ENCODE results near the gene LRMDA.
"Not testable (repeated sequence)": the region's sequence is repeated elsewhere in the genome, so short reads cannot be mapped to it uniquely, and the experiment has no call there.

The LRMDA gene

DNA sequence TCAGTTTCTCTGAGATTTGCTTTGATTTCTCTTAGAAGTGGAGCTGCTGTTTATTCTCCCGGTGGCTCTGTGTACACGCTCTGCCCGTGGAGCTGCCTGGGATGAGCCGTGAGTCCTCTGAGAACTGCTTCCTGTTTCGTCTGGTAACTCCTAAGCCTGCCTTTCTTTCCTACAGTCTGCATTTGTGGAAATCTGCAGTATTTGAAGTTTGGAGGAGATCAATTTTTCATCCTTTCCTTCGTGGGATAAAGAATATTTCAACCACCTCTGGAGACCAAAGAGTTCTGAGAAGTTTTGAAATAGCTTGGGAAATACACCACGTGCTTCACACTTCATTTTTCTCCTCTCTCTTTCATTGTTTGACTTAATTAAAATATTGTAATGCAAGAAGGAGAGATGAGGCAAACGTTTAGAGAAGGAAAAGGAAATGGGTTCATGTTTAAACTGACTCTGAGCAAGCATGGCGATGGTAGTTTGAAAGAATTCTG is 311.9 kb downstream of the LRMDA start:
- no peak for DNase-seq (ENCODE audit: low read depth in 2 of 2)

DNA sequence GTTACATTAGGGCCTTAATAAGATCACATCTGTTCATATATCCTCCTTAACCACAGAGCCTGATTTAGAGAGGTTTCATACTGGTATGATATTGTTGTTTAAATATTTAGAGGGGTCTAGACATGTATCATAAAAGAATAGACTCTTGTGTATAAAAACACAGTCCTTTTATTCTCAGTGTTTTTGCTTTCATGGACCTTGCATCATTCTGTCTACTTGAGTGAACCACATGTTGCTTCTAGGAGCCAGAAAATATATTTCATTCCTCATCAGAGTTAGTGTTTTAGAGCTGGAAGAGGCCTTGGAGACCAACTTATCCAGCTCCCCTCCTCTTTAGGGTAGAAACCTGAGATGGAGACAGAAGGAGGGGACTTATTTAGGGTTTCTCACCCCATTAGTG is 312.8 kb downstream of the LRMDA start:
- DNase-seq (ENCODE audit: low read depth in 2 of 2), result no peak

DNA sequence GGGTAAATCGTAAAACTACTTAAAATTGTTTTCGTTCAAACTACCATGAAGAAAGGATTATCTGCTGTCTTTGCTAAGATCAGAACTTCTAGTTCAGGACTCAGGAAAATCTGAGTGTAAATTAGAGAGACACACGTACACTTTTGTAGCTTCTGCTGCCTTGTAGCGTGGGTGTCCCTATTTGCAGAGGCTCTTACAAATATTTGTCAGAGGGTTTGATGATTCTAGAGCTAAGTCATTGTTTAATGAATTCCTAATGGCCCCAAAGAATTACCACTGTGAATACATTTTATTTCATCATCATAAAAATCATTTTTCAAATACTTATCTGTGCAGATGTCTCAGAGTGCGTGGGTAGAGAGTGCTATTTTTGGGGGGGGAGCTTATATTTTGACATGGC is 314.9 kb downstream of the LRMDA start:
- DNase-seq (ENCODE audit: low read depth in 2 of 2), result no peak

DNA sequence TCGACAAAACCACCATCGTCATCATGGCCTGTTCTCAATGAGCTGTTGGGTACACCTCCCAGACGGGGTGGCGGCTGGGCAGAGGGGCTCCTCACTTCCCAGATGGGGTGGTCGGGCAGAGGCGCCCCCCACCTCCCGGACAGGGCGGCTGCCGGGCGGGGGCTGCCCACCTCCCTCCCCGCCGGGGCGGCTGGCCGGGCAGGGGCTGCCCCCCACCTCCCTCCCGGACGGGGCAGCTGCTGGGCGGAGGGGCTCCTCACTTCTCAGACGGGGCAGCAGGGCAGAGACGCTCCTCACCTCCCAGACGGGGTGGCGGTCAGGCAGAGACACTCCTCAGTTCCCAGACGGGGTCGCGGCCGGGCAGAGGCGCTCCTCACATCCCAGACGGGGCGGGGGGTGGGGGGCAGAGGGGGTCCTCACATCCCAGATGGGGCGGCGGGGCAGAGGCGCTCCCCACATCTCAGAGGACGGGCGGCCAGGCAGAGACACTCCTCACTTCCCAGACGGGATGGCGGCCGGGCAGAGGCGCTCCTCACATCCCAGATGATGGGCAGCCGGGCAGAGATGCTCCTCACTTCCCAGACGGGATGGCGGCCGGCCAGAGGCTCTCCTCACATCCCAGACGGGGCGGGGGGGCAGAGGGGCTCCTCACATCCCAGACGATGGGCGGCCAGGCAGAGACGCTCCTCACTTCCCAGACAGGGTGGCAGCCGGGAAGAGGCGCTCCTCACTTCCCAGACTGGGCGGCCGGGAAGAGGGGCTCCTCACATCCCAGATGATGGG is 318.9 kb downstream of the LRMDA start:
- not testable (repeated sequence) for DNase-seq (ENCODE audit: low read depth in 2 of 2)

DNA sequence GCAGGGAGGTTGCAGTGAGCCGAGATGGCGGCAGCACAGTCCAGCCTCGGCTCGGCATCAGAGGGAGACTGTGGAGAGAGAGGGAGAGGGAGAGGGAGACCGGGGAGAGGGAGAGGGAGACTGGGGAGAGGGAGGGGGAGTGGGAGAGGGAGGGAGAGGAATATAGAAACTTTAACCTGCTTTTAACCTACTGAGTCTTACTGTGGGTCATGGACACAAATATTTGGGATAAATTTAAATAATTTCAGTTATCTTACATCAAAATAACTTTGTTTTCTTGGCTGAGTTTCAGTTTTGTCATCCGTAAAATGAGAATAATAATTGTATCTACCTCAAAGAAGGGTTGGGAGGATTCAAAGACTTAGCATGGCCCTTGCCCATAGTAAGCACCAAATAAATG is 319.8 kb downstream of the LRMDA start:
- DNase-seq (ENCODE audit: low read depth in 2 of 2), result no peak

DNA sequence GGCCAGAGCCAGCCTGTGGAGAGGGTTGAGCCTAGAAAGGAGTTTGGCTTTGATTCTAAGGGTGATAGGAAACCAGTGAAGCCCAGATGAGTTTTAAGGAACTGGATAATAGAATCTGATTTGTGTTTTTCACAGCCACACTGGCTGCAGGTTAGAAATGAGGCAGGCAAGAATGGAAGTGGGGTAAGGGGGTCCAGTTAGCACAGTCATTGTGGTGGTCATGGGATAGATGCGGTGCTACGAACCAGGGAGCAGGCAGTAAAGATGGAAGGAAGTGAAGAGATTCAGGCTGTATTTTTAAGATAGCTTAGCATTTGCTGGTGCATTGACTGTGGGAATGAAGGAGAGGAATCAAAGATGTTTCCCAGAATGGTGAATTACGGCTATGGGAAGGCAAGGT is 322.2 kb downstream of the LRMDA start:
- no peak for DNase-seq (ENCODE audit: low read depth in 2 of 2)

DNA sequence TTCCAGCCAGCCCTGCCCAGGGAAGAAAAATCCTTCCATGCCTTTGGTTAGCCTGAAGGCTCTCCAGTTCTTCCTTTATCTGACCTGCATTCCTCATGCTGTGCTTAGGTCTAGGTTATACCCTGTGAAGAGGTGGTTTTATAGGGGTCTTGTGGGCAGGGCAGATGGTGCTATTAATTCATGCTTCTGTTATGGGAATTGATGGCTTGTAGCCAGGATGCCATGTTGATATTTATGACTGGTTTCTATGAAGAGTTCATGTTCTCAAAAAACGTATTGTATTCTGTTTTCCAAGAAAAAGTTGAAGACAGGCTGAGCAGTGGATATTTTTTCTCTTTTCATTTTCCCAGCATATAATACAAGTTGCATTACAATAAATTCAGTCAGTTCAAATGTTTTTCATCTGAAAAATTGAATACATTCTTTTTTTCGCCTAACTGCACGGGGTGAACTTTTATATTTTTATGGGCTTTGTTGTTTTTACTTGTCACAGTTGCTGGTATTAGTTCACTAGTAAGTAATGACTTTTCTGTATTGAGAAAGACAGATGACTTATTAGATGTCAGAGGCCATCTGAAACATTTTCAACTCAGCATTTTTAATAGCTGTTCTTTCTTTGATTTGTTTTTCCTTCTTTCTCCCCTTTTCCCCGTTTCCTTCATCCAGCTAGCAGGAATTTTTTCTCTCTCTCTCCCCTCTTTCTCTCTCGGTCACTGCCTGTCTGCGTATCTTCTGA is 322.8 kb downstream of the LRMDA start:
- DNase-seq (ENCODE audit: low read depth in 2 of 2), result no peak

DNA sequence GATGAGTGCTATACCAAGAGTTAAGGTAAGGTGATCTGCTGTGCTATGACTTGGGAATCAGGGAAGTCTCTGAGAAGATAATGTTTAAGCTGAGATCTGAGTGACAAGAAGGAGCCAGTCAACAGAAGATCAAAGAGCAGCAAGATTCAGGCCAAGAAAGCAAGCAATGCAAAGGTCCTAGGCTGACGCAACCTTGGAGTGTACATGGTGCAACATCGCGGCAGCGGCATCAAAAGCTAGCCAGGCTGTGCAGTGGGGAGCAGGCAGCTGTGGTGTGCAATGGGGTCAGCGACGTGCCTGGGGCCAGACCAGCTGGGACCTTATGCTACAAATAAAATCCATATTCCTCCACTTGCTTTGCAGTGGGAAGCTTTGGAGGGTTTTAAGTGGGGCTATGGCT is 324.1 kb downstream of the LRMDA start:
- DNase-seq (ENCODE audit: low read depth in 2 of 2), result no peak

DNA sequence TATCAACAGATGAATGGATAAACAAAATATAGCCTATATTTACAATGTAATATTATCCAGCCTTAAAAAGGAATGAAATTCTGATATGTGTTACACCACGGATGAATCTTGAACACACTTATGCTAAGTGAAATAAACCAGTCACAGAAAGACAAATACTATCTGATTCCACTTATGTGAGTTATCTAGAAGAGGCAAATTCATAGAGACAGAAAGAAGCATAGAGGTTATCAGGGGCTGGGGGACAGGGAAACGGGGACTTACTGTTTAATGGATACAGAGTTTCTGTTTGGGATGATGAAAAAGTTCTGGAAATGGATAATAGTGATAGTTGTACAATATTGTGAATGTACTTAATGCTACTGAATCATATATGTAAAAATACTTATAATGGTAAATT is 329.9 kb downstream of the LRMDA start:
- DNase-seq (ENCODE audit: low read depth in 2 of 2), result no peak

DNA sequence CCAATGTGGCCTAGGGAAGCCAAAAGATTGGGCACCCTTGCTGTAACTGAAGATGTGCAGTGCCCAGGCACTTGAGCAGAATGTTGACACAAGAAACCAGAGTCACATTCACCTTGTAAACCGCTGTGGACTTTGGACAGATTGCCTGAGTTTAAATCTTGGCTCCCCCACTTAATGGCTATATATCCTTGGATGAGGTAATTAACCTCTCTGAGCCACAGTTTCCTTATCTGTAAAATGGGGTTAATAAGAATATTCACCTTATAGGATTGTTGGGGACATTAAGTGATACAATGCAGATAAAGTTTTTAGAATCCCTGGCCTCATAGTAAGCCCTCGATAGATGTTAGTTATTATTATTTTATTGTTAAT is 331.0 kb downstream of the LRMDA start:
- no peak for DNase-seq (ENCODE audit: low read depth in 2 of 2)

DNA sequence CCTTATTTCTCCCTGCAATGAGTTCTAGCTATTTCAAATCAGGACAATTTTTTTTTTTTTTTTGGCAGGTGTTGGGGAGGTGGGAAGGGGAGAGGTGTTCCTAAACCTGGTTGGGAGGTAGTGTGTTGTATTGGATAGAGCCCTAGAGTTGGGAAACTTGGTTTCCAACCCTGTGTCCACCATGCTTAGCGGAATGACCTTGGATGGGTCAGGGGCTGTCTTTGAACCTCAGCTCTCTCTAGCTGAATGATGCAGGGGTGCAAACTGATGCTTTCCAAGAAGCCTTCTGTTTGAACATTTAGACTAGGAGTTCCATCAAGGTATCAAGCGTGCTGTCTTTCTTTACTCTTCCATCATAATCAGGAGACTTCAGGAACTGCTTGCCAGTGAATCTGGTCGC is 332.2 kb downstream of the LRMDA start:
- DNase-seq (ENCODE audit: low read depth in 2 of 2), result no peak

DNA sequence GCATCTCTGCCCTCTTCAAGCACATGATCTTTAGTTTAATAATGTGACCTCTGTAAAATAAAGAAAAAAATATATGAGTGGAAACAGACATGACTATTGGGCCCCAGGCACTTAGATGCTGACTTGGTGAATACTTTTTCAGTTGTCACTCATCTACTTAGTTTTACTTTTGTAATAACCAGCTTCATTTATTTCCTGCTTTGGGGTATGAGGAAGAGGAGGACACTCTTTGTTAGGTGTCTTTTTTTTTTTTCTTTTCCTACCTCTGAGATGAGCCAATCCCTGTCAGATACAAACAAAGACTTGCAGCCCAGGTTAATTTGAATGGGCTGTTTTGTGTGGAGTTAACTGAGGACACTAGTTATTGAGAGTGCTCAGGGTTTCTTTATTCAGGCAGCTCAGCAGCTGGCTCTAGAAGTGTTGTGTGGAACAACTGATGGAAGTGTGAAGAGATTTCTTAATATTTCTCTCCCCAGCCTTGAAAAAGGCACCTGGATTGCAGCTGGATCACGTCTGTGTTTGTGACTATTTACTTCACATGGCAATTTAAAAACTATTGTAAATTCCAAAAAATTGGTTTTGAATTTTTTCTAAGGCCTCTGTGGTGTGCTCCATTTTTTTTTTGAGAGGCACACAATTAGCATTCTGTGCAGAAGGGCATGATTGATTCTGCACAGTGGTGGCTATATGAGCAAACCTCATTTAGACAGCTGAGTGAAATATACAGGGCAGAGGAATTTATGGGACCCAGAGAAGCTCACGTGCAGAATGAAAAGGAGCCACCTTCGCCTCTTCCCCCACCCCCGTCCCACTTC is 333.8 kb downstream of the LRMDA start:
- no peak for DNase-seq (ENCODE audit: low read depth in 2 of 2)

DNA sequence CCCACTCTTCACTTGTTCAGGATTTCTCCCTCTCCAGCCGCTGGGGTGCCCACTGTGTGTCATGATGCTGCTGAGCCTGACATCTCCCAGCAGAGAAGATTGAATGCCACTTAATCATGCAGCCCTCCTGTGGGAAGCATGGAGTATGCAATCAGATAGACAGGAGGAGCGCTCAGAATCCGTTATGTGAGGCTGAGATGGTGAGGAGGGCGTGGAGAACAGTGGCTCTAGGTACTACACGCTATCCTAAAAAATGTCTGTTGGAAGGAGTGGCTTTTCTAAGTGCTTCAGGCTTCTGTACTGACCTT is 334.3 kb downstream of the LRMDA start:
- DNase-seq (ENCODE audit: low read depth in 2 of 2), result no peak

DNA sequence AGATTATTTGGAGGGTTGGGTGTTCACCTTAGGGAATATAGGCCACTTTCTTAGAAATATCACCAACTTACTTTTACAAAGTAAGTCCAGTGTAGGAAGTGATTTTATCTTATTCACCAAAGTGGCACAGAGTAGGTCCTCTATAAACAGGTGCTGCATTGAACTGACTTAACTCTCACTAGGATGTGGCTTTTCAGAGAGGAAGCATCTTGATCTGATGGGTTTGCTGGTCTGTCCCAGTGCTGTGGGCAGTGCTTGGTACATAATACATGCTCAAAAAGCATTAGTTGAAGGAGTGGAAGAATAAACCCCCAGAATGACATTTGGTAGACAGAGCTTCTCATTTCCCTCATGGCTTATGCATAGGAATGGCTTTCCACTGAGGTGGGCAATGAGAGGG is 334.7 kb downstream of the LRMDA start:
- no peak for DNase-seq (ENCODE audit: low read depth in 2 of 2)

DNA sequence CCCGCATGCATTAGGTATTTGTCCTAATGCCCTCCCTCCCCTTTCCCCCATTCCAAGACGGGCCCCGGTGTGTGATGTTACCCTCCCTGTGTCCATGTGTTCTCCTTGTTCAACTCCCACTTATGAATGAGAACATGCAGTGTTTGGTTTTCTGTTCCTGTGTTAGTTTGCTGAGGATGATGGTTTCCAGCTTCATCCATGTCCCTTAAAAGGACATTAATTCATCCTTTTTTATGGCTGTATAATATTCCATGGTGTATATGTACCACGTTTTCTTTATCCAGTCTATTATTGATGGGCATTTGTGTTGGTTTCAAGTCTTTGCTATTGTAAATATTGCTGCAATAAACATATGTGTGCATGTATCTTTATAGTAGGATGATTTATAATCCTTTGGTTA is 335.3 kb downstream of the LRMDA start:
- DNase-seq (ENCODE audit: low read depth in 2 of 2), result not testable (repeated sequence)

DNA sequence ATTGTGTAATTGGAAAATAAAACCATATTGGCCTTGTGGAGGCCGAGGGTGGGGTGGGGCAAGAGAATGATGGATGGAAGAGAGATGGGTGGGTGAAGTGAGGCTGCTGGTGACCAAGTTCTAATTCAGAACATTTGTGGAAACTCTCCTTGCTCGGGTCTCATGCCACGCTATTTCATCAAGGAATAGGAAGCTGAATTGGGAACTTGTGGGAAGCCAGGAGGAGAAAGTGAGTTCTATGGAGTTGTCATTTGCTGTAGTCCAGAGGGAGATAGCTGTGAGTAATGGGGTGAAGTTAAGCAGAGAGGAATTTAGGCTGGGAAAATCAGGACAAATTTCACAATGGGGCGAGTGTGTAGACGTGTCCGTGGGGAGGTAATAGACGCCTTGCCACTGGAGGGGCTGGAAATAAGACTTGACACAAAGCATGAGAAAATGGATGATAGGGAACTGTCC is 339.2 kb downstream of the LRMDA start:
- DNase-seq (ENCODE audit: low read depth in 2 of 2), result no peak

DNA sequence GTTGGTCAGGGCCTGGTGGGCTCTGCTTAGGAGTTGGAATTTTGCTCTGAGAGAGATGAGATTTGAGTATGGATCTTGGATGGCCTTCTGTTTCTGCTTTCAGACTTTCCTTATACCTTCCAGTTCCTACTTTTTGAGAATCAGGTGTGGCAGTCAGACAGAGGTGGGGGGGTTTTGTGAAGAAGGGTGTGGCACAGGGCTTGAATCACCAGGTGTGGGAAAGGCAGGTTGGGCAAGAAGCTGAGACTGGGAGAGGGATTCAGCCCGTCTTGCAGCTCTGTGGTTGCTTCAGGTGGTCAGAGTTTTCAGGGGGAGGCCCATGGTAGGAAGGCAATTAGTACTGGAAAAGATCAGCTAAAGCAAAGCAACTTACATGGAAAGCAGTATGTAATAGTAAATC is 340.2 kb downstream of the LRMDA start:
- DNase-seq (ENCODE audit: low read depth in 2 of 2), result no peak

DNA sequence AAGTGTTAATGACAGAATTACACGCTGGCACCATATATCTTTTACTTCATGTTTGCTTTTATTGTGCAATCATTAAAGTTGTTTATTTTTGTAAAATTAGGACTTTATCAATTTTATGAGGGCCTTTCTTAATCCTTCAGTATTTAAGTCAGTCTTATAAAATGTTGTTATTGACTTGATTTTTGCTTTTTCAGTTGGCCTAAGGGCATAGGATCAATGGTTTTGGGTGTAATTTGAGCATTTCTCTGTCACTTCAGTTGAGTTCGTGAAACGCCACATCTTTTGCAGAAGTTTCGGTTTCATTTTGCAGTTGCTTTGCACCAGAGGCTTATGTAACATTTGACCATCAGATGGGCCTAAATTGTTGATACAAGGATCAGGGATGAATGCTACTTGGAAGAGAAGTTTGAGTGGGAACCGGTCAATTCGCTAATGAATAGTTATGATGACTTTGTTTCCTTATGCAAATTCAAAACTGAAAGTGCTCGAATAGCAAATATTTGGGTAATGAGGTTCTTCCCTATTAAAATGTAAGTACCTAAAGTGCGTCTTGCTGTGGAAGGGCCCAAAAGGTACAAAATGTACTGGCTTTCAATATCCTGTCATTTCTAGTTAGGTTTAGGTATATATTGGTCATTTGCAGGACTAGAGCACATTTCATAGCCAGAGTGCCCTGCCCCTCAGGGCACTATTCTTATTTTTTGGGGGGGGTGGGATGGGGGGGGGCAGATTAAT is 340.9 kb downstream of the LRMDA start:
- no peak for DNase-seq (ENCODE audit: low read depth in 2 of 2)

DNA sequence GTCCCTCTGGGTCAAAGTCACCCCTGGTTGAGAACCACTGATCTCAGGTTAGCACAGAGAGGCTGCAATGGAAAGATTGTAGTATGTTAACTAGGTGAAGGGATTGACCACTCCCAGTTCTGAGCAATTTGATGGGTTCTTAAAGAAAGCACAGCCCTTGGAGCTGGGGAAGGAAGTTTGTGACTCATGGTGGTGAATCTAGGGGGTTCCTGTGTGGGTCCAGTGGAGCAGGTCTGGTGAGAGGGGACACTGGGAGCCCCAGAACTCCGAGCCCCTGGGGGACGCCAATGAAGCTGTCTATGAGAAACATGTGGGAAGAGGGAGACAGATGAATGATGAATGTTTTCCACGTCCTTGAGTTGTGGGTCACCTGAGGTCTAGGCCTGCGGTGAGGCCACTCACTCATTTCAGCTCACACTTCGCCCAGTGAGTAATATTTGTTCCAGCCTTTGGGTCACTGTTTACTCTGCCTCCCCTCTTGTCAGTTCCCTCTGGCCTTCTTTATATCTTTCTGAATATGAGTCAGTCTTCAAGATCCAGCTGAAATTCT is 341.9 kb downstream of the LRMDA start:
- DNase-seq (ENCODE audit: low read depth in 2 of 2), result no peak

DNA sequence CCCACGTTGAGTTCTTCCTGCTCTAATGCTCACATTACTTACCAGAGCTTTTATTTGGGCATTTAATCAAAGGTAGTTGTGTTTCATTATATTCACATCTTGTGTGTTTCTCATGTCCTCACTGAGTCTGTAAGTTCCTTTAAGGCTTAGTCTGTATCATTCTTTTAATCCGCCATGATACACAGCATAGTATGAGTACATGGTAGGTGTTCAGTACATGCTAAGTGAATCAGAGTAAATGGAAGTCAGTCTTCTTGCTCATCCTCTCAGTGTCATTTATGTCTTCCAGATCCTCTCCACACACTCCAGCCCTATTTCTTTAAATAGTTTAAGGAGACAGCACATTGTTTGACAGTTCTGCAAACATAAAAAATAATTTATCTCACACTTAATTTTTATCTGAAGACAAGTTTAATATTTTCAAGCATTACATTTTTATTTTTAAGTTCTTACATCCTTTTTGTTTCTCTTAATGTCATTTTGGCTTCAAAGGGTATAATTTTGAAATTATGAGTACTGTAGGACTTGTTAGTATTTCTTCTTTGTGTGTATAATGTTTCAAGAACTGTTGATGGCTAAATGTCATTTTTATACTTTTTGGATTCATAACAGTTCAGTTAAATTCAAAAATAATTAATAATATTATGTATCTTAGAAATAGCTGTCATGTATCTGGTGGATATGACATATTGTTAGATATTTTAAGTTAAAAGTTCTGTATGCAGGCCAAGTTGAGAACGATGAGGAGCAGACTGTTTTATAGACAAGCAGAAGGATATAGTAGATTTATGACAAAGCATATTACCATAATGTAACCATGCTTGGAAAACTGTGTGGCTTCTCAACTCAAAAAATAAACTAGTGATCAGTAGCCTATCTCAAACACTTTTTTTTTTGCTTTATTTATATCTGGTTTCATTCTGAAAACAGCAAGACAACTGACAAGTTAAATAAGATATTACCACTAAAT is 342.7 kb downstream of the LRMDA start:
- no peak for DNase-seq (ENCODE audit: low read depth in 2 of 2)
